HepG2 (cell line): Measurements from ENCODE around the gene ATP13A1. TPM values are rescaled to one million over a fixed set of nuclear protein-coding genes. Genes with fewer than 3 reads are reported as not detected.
A peak's percentile ranks its signal among the peaks of the same experiment; 100 is the strongest.

ENCODE experiments used
- CEBPG ChIP-seq: IDR thresholded peaks from 2 replicates; pipeline ENCODE4 v1.6.1; 2016
- HNRNPK ChIP-seq: fragments of 200-400 bp; formaldehyde crosslinking; IDR thresholded peaks from 2 replicates; pipeline ENCODE4 v1.6.1; 2018; ENCODE audit warnings: low read length, low read depth, moderate library complexity, mild to moderate bottlenecking; ENCODE audit not compliant: poor library complexity, severe bottlenecking
- PAXIP1 ChIP-seq: sonication (generic); formaldehyde crosslinking; conservative IDR thresholded peaks from 2 replicates; pipeline ENCODE4 v1.4.0; 2020; ENCODE audit warnings: mild to moderate bottlenecking, missing genetic modification reagents, moderate library complexity
- PHF8 ChIP-seq: sonication (generic); formaldehyde crosslinking; IDR thresholded peaks from 2 replicates; pipeline ENCODE4 v1.5.0; 2020; ENCODE audit warnings: missing genetic modification reagents
- RFX1 ChIP-seq: fragments of 450-650 bp; IDR thresholded peaks from 2 replicates; pipeline ENCODE4 v1.6.1; 2017
- SNAPC2 ChIP-seq: sonication (generic); formaldehyde crosslinking; IDR thresholded peaks from 2 replicates; pipeline ENCODE4 v1.8.1; 2022; ENCODE audit warnings: mild to moderate bottlenecking, missing genetic modification reagents
- SNAPC4 ChIP-seq: sonication (generic); formaldehyde crosslinking; IDR thresholded peaks from 2 replicates; pipeline ENCODE4 v1.4.0; 2020; ENCODE audit warnings: mild to moderate bottlenecking, missing genetic modification reagents
- TAF1 ChIP-seq: sonication (generic); formaldehyde crosslinking; IDR thresholded peaks from 2 replicates; pipeline ENCODE4 v1.4.0; 2020; ENCODE audit warnings: missing genetic modification reagents
- TBX3 ChIP-seq: fragments of 450-650 bp; IDR thresholded peaks from 2 replicates; pipeline ENCODE4 v1.6.1; 2017; ENCODE audit warnings: antibody characterized with exemption, mild to moderate bottlenecking, inconsistent platforms, borderline replicate concordance
- YEATS2 ChIP-seq: sonication (generic); formaldehyde crosslinking; IDR thresholded peaks from 2 replicates; pipeline ENCODE4 v1.4.0; 2020; ENCODE audit warnings: missing genetic modification reagents, borderline replicate concordance
- ZBTB39 ChIP-seq: sonication (generic); formaldehyde crosslinking; IDR thresholded peaks from 2 replicates; pipeline ENCODE4 v1.5.0; 2020; ENCODE audit warnings: missing genetic modification reagents
- ZNF317 ChIP-seq: sonication (generic); formaldehyde crosslinking; IDR thresholded peaks from 2 replicates; pipeline ENCODE4 v1.5.0; 2020; ENCODE audit warnings: mild to moderate bottlenecking, missing genetic modification reagents
- ZNF451 ChIP-seq: sonication (generic); formaldehyde crosslinking; IDR thresholded peaks from 2 replicates; pipeline ENCODE4 v1.5.0; 2020; ENCODE audit warnings: mild to moderate bottlenecking, missing genetic modification reagents
- polyA plus RNA-seq, 8 experiments: library from polyadenylated mRNA; depleted of rRNA in 3 of 8; stranded (reverse) in 7 of 8; unstranded in 1 of 8; fragments of >200 nt; fragmentation: Illumina TruSeq in 4 of 8; extraction: Trizol in 4 of 8; gene quantifications; 2 replicates each; pipeline versions ENCODE4 v1.2.1 to v1.2.3, GENCODE V29; 2011 to 2016; ENCODE audit warnings: low read depth in 4 of 8, missing spikeins in 1 of 8, mixed read lengths in 1 of 8; ENCODE audit not compliant: insufficient read depth in 1 of 8
- total RNA-seq, 5 experiments: library from RNA; depleted of rRNA; stranded (reverse); fragments of >200 nt; fragmentation: Illumina TruSeq; extraction: Trizol; gene quantifications; 2 replicates each; pipeline ENCODE4 v1.2.3, GENCODE V29; 2016; ENCODE audit warnings: low read depth in 1 of 5
- TF ChIP-seq, protein P1 (sequence below): sonication (generic); formaldehyde crosslinking; IDR thresholded peaks from 2 replicates; pipeline ENCODE4 v1.4.0; 2020; ENCODE audit warnings: mild to moderate bottlenecking, missing genetic modification reagents
- TF ChIP-seq, protein P2 (sequence below): sonication (generic); formaldehyde crosslinking; IDR thresholded peaks from 2 replicates; pipeline ENCODE4 v1.9.0; 2021; ENCODE audit warnings: missing genetic modification reagents, borderline replicate concordance

Gene ATP13A1
- total and polyA plus RNA-seq, 2 of the 13 experiments (the other 11 are each of a cell fraction or from before 2014, with no cell fraction given), result 23.2 to 41.7 TPM

GRCh38 chr19:19643158-19644053, 20.1 kb downstream of the ATP13A1 start, which contains the start of gene GMIP (continued):
- TF ChIP-seq SNAPC2 (no peak), ZBTB39 (CRISPR knock-in tag) (no peak), YEATS2 (no peak), ZNF451 (CRISPR knock-in tag) (no peak), HNRNPK (no peak), CEBPG (no peak), ZNF317 (CRISPR knock-in tag) (no peak), PHF8 (CRISPR knock-in tag) (peak; percentile 54; the same call in 1 of the 2 replicates), RFX1 (no peak), TBX3 (no peak), SNAPC4 (no peak), PAXIP1 (CRISPR knock-in tag) (no peak), TAF1 (no peak)
- TF ChIP-seq, protein P1, sequence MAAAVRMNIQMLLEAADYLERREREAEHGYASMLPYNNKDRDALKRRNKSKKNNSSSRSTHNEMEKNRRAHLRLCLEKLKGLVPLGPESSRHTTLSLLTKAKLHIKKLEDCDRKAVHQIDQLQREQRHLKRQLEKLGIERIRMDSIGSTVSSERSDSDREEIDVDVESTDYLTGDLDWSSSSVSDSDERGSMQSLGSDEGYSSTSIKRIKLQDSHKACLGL (CRISPR knock-in tag), result no peak
- TF ChIP-seq, protein P2, sequence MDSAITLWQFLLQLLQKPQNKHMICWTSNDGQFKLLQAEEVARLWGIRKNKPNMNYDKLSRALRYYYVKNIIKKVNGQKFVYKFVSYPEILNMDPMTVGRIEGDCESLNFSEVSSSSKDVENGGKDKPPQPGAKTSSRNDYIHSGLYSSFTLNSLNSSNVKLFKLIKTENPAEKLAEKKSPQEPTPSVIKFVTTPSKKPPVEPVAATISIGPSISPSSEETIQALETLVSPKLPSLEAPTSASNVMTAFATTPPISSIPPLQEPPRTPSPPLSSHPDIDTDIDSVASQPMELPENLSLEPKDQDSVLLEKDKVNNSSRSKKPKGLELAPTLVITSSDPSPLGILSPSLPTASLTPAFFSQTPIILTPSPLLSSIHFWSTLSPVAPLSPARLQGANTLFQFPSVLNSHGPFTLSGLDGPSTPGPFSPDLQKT (CRISPR knock-in tag), result no peak
